Nephron progenitor cell (in vitro differentiated cells): ENCODE data around the gene LAMC3.

Experiments used
- DNase-seq: peaks from one replicate; pipeline ENCODE4 v3.0.0; 2021
- H3K27ac Mint-ChIP-seq: 2 replicates; pipeline ENCODE4 v1.8.0; 2021; ENCODE audit warnings: mild to moderate bottlenecking, moderate library complexity, mixed read lengths
- H3K27me3 Mint-ChIP-seq: 2 replicates; pipeline ENCODE4 v1.8.0; 2021; ENCODE audit warnings: mild to moderate bottlenecking, low read depth, mixed read lengths; ENCODE audit not compliant: poor library complexity
- H3K36me3 Mint-ChIP-seq: 2 replicates; pipeline ENCODE4 v1.8.0; 2021; ENCODE audit warnings: low read depth, mixed read lengths
- H3K4me1 Mint-ChIP-seq: 2 replicates; pipeline ENCODE4 v1.8.0; 2021; ENCODE audit warnings: mixed read lengths
- H3K4me3 Mint-ChIP-seq: 2 replicates; pipeline ENCODE4 v1.8.0; 2021; ENCODE audit warnings: mild to moderate bottlenecking, moderate library complexity, mixed read lengths
- H3K9me3 Mint-ChIP-seq: 2 replicates; pipeline ENCODE4 v1.8.0; 2021; ENCODE audit warnings: mild to moderate bottlenecking, moderate library complexity, mixed read lengths
- TF ChIP-seq, protein P1 (sequence below): fragments of 200-600 bp; sonication (generic); IDR thresholded peaks from 2 replicates; pipeline ENCODE4 v1.5.0; 2021; ENCODE audit warnings: antibody characterized with exemption

The LAMC3 gene

DNA sequence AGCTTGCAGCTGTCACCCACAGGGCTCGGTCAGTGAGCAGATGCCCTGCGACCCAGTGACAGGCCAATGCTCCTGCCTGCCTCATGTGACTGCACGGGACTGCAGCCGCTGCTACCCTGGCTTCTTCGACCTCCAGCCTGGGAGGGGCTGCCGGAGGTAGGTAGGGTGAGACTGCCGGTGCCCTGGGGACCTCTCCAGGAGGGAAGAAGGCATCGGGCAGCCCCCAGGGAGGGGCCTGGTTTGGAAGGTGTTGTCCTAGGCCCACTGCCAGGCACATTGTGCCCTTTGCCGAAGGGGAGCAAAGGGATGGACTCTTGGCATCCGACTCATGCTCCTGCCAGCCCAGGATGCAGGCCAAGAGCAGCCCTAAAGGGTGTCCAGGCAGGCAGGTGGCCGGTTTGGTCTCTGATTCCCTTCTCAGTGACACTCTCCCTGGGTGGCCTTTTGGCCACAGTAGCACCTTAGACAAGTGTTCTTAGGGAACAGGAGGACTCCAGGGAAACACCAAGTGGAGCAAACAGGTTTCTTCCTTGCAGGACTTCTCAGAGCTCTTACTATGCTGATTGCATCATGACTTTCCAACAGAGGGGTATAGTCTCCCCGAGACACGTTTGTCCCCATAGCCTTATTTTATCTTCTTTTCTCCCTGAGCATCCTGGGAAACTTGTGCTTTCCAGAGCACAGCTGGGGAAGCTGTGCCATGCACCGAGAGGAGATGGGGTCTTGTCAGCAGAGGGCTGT, 59.3 kb downstream of the LAMC3 start:
- no peak for DNase-seq
- TF ChIP-seq, protein P1, sequence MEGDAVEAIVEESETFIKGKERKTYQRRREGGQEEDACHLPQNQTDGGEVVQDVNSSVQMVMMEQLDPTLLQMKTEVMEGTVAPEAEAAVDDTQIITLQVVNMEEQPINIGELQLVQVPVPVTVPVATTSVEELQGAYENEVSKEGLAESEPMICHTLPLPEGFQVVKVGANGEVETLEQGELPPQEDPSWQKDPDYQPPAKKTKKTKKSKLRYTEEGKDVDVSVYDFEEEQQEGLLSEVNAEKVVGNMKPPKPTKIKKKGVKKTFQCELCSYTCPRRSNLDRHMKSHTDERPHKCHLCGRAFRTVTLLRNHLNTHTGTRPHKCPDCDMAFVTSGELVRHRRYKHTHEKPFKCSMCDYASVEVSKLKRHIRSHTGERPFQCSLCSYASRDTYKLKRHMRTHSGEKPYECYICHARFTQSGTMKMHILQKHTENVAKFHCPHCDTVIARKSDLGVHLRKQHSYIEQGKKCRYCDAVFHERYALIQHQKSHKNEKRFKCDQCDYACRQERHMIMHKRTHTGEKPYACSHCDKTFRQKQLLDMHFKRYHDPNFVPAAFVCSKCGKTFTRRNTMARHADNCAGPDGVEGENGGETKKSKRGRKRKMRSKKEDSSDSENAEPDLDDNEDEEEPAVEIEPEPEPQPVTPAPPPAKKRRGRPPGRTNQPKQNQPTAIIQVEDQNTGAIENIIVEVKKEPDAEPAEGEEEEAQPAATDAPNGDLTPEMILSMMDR, result no peak
- Mint-ChIP-seq H3K27me3 (peaks cover 19% of the 10 kb centered on the region), H3K27ac (no peak overlapping the region), H3K36me3 (no peaks in the 10 kb centered on the region), H3K4me3 (no peak overlapping the region), H3K4me1 (no peaks in the 10 kb centered on the region), H3K9me3 (no peaks in the 10 kb centered on the region)

DNA sequence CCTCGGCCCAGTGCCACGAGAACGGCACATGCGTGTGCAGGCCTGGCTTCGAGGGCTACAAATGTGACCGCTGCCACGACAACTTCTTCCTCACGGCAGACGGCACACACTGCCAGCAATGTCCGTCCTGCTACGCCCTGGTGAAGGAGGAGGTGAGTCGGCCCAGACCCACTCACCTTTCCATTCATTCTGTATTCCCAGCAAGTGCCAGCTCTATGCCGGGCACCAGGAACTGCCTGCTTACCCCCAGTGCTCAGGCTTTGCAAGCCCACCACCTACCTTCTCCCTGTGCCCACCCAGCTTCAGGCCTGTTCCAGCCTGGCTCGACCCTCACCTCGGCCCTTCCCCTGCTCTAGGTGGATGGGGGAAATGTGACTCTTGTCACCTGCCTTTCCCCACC, 60.7 kb downstream of the LAMC3 start:
- no peak overlapping the region for H3K4me3 Mint-ChIP-seq
- H3K27ac Mint-ChIP-seq, result no peak overlapping the region
- no peaks in the 10 kb centered on the region for H3K4me1 Mint-ChIP-seq
- TF ChIP-seq, protein P1, result no peak
- no peaks in the 10 kb centered on the region for H3K9me3 Mint-ChIP-seq
- H3K36me3 Mint-ChIP-seq, result no peaks in the 10 kb centered on the region
- no peak for DNase-seq
- H3K27me3 Mint-ChIP-seq, result peaks cover 11% of the 10 kb centered on the region

DNA sequence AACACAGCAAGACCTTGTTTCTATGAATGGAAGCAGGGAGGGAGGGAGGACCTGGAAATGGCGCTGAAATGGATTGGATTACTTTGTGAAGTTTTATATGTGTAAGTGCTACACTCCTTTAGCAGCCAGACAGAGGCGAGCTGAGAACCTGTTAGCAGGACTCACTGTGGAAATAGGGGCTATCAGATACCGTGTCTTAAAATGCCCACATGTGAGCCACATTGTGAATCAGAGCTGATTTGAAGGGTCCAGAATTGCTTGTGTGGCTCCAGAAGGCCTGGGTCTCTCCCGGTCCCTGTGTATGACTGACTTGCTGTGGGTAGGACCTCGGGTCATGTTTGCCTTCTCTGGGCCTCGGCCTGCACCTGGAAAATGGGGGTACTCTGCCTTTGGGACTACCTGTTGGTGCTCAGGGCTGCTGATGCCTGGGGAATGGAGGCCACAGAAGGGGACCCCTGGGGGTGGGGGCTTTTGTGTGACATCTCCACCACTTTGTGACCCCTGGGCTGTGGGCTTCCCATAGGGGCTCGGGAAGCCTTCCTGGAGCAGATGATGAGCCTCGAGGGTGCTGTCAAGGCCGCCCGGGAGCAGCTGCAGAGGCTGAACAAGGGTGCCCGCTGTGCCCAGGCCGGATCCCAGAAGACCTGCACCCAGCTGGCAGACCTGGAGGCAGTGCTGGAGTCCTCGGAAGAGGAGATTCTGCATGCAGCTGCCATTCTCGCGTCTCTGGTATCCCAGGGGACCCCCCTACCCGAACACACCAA, 63.3 kb downstream of the LAMC3 start:
- Mint-ChIP-seq H3K27me3 (peaks cover 4% of the 10 kb centered on the region), H3K27ac (no peak overlapping the region), H3K36me3 (no peaks in the 10 kb centered on the region), H3K4me3 (no peak overlapping the region), H3K9me3 (no peaks in the 10 kb centered on the region), H3K4me1 (no peaks in the 10 kb centered on the region)
- TF ChIP-seq, protein P1, result no peak
- no peak for DNase-seq

- Mint-ChIP-seq H3K9me3 (no peaks in the 10 kb centered on the region), H3K4me1 (no peaks in the 10 kb centered on the region), H3K4me3 (no peak overlapping the region), H3K27ac (no peak overlapping the region), H3K27me3 (peaks cover 4% of the 10 kb centered on the region), H3K36me3 (no peaks in the 10 kb centered on the region)
- no peak for DNase-seq
- TF ChIP-seq, protein P1, result no peak
Observed at GRCh38 chr9:131072871-131073237, 63.9 kb downstream of the LAMC3 start.

- Mint-ChIP-seq H3K4me1 (no peaks in the 10 kb centered on the region), H3K27ac (peak overlapping the region; percentile 26), H3K36me3 (no peaks in the 10 kb centered on the region), H3K27me3 (peaks cover 4% of the 10 kb centered on the region), H3K4me3 (no peak overlapping the region), H3K9me3 (no peaks in the 10 kb centered on the region)
- TF ChIP-seq, protein P1, result no peak
- no peak for DNase-seq
Observed at GRCh38 chr9:131076347-131077195, 67.6 kb downstream of the LAMC3 start.
